ENCODE measurements around the gene PCDHGA7.
"Not testable (repeated sequence)": the region's sequence is repeated elsewhere in the genome, so short reads cannot be mapped to it uniquely, and the experiment has no call there.

The PCDHGA7 gene

GRCh38 chr5:141427783-141428426 lies 45.4 kb downstream of the PCDHGA7 start:
- Histone ChIP-seq H3K9me3 (ENCODE audit: control insufficient read depth, insufficient read depth, low read length) (peaks cover 17% of the 10 kb centered on the region), H3K9ac (ENCODE audit: low read depth, low read length) (no peak overlapping the region), H3K4me1 (ENCODE audit: control insufficient read depth, insufficient read depth, low read length) (no peaks in the 10 kb centered on the region), H3K27me3 (ENCODE audit: control insufficient read depth, insufficient read depth, low read length) (no peaks in the 10 kb centered on the region), H3K4me3 (ENCODE audit: low read depth, low read length) (no peak overlapping the region), H3K36me3 (ENCODE audit: control insufficient read depth, insufficient read depth, low read length) (peaks cover 6% of the 10 kb centered on the region)

GRCh38 chr5:141430332-141431113 lies 48.0 kb downstream of the PCDHGA7 start, which contains the start of gene PCDHGA12:
Gene PCDHGA12 (plus strand): TSS chr5:141430507. CDS start chr5:141430760, 253 bp downstream.
- Histone ChIP-seq H3K9ac (ENCODE audit: low read depth, low read length) (no peak within 1 kb of the TSS), H3K27me3 (ENCODE audit: control insufficient read depth, insufficient read depth, low read length) (no peaks in the 10 kb centered on the region), H3K4me3 (ENCODE audit: low read depth, low read length) (no peak within 1 kb of the TSS), H3K9me3 (ENCODE audit: control insufficient read depth, insufficient read depth, low read length) (peaks cover 21% of the 10 kb centered on the region), H3K36me3 (ENCODE audit: control insufficient read depth, insufficient read depth, low read length) (peaks cover 6% of the 10 kb centered on the region), H3K4me1 (ENCODE audit: control insufficient read depth, insufficient read depth, low read length) (no peaks in the 10 kb centered on the region)

GRCh38 chr5:141431286-141431685 lies 48.7 kb downstream of the PCDHGA7 start:
- H3K4me3 ChIP-seq (ENCODE audit: low read depth, low read length), result no peak overlapping the region
- H3K9ac ChIP-seq (ENCODE audit: low read depth, low read length), result no peak overlapping the region
- no peaks in the 10 kb centered on the region for H3K27me3 ChIP-seq (ENCODE audit: control insufficient read depth, insufficient read depth, low read length)
- H3K9me3 ChIP-seq (ENCODE audit: control insufficient read depth, insufficient read depth, low read length), result peaks cover 21% of the 10 kb centered on the region
- peaks cover 6% of the 10 kb centered on the region for H3K36me3 ChIP-seq (ENCODE audit: control insufficient read depth, insufficient read depth, low read length)
- H3K4me1 ChIP-seq (ENCODE audit: control insufficient read depth, insufficient read depth, low read length), result no peaks in the 10 kb centered on the region

- not testable (repeated sequence) for H3K9ac ChIP-seq (ENCODE audit: low read depth, low read length); H3K27me3 ChIP-seq (ENCODE audit: control insufficient read depth, insufficient read depth, low read length); H3K36me3 ChIP-seq (ENCODE audit: control insufficient read depth, insufficient read depth, low read length); H3K4me1 ChIP-seq (ENCODE audit: control insufficient read depth, insufficient read depth, low read length); H3K4me3 ChIP-seq (ENCODE audit: low read depth, low read length)
- H3K9me3 ChIP-seq (ENCODE audit: control insufficient read depth, insufficient read depth, low read length), result peaks cover 15% of the 10 kb centered on the region
Observed at GRCh38 chr5:141432308-141432707, 49.8 kb downstream of the PCDHGA7 start.

GRCh38 chr5:141432726-141433125 lies 50.2 kb downstream of the PCDHGA7 start:
- peaks cover 15% of the 10 kb centered on the region for H3K9me3 ChIP-seq (ENCODE audit: control insufficient read depth, insufficient read depth, low read length)
- not testable (repeated sequence) for H3K4me3 ChIP-seq (ENCODE audit: low read depth, low read length)

GRCh38 chr5:141434006-141434405 lies 51.5 kb downstream of the PCDHGA7 start:
- peaks cover 15% of the 10 kb centered on the region for H3K9me3 ChIP-seq (ENCODE audit: control insufficient read depth, insufficient read depth, low read length)
- H3K4me1 ChIP-seq (ENCODE audit: control insufficient read depth, insufficient read depth, low read length), result no peaks in the 10 kb centered on the region
- no peak overlapping the region for H3K4me3 ChIP-seq (ENCODE audit: low read depth, low read length)
- no peaks in the 10 kb centered on the region for H3K36me3 ChIP-seq (ENCODE audit: control insufficient read depth, insufficient read depth, low read length)
- no peaks in the 10 kb centered on the region for H3K27me3 ChIP-seq (ENCODE audit: control insufficient read depth, insufficient read depth, low read length)
- no peak overlapping the region for H3K9ac ChIP-seq (ENCODE audit: low read depth, low read length)

More at GRCh38 chr5:141432726-141433125, 50.2 kb downstream of the PCDHGA7 start:
- H3K9ac ChIP-seq (ENCODE audit: low read depth, low read length); H3K27me3 ChIP-seq (ENCODE audit: control insufficient read depth, insufficient read depth, low read length); H3K36me3 ChIP-seq (ENCODE audit: control insufficient read depth, insufficient read depth, low read length); H3K4me1 ChIP-seq (ENCODE audit: control insufficient read depth, insufficient read depth, low read length): not testable (repeated sequence)
